HG03354 (cell line): ENCODE measurements around the gene BLACAT1.
"Not testable (repeated sequence)": the region's sequence is repeated elsewhere in the genome, so short reads cannot be mapped to it uniquely, and the experiment has no call there.

Experiments used
- ATAC-seq: cut with Tn5 transposase; IDR thresholded peaks from one replicate; pipeline ENCODE4 v1.9.1; 2021; ENCODE audit warnings: mild to moderate bottlenecking; ENCODE audit not compliant: unreplicated experiment, poor library complexity, severe bottlenecking

Gene BLACAT1

DNA sequence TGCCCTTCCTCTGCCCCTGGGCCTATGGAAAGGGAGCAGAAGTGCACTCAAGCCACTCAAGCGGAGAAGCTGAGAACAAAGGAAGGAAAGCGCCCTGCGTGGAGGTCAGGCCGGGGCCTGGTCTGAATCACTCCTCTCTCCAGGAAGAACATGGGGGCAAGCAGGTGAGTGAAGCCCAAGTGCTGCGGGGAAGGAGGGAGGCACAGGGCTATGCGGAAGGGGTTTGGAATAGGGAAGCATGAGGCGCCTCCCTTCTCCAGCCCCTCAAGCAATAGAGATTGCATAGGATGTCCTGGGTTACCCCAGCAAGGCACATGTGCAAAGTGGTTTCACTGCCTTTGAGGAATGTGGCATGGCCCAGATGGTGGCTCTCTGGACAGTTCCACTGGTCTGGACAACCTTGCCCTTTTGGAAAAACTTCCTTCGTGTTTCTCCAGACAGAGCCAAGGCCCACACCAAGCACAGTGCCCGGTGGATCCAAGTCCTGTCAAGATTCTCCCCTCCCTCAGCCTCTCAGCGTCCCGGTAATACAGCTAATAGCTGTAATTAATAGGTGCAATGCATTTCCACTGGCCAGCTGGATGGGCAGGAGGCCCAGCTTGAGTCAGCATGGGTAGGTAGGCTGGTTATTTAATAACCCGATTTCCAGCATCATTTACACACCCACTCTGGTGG, 13.7 kb downstream of the BLACAT1 start:
- ATAC-seq, result no peak

DNA sequence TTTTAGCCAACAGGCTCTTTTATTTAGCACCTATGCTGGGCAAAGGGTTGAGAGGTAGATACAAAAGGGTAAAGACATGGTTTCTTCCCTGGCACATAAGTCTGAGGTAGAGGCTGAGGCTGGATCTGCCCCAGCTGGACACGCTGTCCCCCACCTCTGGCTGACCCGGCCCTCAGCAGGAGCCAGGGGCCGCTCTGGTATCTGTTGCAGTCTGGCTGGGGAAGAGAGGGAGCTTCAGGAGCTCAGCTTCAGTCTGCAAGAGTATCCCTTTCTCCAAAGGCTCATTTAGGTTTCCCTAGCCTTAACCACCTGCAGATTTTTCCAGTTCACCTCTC, 14.2 kb downstream of the BLACAT1 start:
- ATAC-seq, result no peak

DNA sequence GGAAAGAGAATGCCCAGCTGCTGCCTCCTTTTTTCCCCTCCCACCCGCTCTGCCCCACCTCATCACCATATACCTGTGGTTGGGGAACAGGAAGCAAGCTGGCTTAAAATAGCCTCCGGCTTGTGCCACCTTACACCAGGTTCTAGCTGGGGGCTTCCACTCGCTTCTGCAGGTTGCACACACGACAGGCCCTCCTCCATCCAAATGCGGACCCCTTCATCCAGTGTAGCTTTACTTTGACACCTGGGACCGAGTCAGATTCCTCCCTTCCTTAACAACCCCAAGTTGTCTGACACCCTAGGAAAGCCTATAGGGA, 14.6 kb downstream of the BLACAT1 start:
- no peak for ATAC-seq

DNA sequence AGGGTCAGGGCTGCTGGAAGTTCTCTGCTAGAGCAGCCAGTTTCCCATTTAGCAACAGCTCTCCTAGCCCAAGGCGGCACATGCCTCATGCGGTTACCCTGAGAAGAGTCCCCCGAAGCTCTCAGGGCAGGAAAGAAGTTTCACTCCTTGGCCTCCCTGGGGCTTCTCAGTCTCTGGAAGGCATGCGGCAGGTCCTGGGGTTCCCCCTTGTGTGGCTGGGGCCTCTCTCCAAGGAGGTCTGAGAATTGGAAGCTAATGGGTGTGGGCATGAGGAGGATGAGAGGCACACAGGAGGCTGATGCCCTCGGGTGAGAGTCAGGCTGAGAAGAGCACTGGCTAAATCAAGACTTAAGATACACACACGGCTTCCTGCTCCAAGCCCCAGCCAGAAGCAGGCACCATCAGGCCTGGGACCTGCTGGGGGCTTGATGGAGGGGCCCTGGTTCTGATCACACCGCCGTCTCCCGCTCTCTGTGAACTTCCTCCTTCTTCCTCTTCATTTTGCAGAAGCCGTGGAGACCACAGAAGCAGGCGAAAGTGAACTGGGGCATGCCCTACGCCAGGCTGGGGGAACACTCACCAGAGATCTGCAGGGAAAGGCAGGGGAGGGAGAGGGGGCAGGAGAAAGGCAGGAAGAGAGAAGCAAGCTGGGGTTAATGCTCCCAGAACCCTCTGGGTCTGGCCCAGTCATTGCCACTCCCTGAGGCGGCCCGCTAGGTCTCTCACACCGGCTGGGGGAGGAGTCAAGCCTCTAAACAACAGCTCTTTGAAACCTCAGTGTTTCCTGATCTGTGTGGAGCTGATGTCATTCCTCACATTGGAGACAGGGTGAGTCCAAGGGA, 15.1 kb downstream of the BLACAT1 start:
- no peak for ATAC-seq

DNA sequence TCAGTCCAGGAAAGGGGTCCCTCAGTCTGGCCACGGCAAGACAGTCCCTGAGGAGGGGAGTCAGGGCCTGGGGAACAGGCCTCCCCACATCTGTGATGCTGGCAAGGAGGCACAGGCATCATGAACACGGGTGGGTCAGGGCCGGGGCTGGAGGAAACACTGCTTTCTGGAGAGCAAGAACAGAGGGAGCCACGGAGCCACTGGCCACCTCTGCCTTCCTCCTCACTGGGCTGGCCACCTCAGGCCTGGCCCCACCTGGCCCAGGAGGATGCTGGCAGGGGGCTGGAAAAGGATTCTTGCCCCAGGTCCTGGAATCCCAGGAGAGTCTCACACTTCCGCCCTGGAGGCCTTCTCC, 15.7 kb downstream of the BLACAT1 start:
- no peak for ATAC-seq

DNA sequence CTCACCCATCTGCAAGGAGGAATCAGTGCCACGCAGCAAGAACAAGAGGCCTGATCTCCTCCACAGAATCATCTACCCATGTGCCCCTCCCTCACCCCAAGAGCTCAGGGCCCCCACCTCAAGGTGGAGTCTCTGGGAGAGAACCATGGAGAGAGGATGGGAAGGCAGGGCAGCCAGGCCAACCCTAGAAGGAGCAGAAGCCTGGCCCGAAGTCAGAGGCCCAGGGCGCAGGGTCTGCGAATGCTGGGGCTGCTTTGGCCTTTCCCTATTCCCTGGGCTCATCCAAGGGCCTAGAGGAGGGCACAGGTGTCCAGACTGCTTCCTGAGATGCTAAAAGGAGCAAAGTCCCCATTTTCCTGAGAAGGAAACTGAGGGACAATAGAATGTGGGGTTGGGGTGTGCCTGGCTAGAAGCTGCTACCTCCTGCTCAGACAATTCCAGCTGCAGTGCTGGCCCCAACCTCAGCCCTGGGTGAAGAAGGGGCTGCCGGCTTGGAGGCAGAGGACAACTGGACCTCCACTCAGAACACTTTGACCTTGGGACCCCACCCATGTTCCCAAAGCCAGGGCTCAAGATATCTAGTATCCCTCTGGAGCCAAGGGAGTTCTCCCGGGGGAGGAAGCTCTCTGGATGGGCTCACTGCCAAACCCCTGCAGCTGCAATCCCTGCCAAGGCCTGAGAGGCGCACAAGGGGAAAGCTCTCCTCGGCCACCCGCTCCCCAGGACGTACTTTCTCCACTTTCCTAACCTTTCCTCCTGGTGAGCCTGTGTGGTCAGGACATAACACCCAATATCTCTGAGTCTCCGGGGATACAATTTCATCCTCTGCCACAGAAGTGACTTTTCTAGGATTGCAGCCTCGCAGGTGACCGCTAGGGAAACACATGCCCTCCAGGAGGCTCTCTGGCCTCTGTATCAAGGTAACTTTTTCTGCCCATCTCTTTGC, 17.4 kb downstream of the BLACAT1 start:
- no peak for ATAC-seq

DNA sequence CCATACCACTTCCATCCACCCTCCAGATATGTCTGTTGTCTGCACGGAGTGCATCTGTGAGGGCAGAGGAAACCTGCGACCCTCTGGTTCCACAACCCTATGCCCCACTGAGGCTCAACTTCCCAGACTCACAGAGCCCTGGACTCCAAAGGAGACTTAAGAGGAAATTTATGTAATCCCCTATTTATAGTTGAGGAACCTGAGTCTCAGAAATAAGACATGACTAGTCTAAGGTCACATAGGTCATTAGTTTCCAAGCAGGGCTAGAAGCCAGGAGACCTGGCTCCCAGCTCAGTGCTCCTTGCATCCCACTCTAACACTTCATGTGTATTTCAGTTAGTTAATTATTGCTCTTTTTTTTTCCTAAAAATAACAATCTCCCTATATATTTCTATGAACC, 18.3 kb downstream of the BLACAT1 start:
- ATAC-seq, result no peak

DNA sequence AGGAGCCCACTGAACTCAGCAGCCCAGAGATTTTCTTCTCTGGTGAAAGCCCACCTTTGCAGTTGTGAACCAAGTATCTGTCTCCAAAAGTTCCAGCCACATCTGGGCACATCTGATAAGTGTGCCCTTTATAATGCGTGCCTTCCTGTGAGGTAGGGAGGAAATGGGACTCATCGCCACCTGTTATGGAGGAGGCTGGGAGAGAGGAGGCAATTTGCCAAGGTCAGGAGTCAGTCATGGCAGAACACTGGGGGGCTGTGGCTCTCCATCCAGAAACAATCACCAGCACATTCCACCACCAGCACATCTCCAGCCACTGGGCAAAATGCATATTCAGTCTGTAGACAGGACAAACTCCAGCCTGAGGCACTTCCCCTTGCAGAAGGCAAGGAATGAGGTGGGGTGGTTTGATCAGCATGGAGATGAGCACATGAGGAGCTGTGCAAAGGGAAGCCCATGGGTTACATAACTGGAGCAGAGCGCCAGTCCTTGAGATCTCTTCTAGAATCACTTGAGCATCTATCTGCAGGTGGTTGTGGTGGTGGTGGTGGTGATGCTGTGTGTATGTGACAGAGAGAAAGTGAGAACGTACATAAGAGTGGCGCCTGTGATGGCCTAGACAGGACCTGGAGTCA, 19.0 kb downstream of the BLACAT1 start:
- ATAC-seq, result no peak

DNA sequence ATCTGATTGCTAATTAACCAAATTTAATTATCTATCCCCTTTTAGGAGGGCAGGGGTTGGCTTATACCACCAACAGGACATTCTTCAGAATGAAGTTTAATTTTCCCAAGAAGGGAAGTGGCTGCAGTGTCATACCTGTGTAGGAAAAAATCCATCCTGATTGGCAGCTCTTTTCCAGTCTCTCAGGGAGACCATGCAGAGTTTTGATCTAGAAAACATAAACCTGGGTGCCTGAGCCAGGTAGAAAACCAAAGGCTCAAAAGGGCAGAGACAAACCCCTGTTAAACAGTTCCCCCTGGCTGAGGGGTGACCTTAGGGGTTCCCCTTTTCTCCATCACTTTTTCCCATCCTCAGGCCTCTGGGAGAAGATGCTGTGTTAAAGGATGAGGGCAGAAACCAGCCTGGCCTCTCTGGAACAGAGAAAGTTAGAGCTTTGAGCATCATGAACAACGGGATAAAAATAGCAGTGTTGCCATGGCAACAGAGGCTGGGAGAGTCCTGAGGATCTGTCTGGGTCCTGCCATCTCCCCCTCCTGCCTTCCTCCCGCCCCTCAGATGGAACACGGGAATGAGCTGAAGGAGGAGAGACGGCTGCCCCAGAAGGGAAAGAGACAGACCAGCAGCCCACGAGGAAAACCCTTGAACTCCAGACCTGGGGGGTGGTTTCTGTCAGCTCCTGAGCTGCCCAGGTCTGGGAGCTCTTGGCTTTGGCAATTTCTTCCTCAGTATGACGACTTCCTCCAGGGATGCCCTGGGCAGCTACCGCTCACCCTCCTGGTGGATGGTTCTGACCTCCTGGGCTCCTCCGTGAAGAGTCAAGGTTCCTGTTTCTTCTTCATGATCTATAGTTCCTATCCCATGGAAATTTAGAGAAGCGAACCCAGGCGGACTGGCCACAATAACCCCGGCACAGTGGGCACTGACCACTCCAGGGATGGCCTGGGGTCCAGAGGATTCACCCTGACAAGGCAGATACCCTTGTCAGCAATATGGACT, 20.0 kb downstream of the BLACAT1 start:
- ATAC-seq, result no peak

DNA sequence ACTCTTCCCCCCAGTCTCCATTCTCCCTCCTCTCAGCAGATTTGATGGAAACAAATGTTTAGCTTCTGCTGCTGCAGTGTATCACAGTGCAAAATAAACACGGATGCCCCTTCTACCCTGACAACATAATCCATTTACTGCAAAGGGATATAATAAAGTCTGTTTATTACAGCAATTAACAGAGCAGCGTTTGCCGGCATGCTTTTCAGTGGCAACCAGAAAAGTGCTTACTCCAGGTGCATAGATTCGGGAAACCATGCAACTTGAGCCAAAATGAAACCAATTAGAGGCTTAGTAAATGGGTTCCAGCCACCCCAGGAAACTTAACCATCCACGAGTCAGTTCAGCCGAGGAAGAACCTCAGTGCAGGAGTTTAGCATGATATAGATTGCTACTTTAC, 21.1 kb downstream of the BLACAT1 start:
- ATAC-seq, result no peak

DNA sequence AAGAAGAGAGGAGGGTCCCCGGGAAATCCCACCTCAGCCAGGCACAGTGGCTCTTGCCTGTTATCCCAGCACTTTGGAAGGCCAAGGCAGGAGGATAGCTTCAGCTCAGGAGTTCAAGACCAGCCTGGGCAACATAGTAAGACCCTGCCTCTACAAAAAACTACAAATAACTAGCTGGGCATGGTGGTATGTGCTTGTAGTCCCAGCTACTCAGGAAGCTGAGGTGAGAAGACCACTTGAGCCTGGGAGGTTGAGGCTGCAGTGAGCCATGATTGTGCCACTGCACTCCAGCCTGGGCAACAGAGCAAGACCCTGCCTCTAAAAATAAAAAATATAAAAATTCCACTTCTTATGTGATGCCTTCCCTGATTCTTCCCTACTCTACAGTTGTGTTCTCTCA, 23.2 kb downstream of the BLACAT1 start:
- not testable (repeated sequence) for ATAC-seq

DNA sequence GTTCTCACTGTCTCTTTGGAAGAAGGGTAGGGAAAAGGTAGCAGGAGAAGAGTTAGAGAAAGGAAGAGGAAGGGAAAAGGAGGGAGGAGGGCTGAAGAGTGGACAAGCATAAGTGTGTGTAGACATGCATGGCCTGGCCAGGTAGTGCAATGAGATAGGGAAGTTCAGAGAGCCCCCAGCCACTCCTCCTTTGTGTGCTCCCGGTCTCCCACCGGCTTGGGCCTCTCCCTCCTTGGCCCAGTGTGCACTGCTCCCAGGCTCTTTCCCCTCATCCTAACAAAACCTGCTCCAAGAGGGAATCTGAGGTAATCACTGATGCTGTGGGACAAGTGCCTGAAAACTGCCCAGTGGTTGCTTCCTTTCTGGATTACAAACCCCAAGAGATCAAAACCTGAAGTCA, 23.7 kb downstream of the BLACAT1 start:
- ATAC-seq, result no peak

DNA sequence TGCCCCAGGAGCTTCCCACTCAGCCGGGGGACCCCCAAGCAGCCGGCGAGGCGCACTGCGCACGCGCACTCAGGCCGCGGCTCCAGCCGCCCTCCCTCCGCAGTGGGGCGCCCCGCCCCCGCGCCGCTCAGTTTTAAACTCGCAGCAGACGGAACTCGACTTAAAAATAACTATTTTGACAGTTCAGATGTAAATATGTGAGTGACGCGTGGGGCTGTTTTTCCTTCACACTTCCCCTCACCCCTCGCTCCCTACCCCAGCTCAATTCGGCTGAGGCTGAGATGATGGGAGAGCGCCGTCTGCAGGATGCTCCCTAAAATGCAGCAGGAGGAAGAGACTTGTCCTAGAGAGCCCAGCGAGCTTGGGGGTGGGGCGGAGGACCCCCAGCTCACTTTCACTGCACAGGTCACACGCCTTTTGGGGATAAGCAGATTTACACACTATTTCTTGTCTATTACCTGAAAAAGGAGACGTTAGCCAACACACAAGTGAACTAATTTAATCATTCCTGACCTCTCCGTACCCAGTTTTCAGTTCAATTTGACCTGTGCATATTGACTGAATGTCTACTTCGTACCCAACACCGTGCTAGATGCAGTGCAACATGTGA, 25.0 kb downstream of the BLACAT1 start:
- ATAC-seq, result no peak

DNA sequence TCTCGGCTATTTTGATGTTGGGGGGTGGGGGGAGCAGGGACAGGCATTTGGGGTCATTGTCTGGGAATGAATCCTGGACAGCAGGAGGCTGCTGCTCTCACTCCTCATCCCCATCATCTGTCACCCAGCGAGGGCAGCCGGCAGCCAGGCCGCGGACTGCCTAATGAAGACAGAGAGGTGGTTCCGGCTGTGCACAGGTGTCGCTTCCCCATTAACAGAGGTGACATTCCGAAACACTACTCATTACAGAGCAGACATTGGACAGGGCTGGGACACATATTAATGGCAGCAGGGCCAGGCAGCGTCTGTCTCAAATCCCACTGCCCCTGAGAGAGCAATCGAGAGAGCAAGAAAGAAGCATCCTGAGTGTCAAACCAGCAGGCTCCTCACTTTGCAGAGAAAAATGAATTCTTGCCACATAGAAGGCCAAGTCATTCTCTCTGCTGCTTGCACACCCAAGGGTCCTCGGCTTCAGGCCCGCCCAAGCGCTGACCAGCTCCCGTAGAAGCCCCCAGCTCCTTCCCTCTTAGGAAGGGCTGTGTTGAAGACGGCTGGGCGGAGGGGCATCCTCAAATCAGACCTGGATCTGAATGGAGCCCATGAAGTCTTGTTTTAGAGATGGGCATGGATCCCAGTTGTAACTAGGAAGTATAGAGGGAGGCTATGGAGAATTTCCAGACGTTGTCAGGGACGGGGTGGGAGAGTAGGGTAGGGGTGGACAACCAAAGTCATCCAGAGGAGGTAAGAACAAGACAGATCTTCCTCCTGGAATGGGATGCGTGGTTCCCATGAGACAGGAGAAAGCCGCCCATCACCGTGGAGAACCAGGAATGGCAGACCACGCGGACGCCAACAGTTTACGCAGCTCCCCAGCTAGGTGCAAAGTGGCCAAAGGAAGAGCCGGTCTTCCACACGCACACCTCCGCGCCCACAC, 25.8 kb downstream of the BLACAT1 start:
- no peak for ATAC-seq

DNA sequence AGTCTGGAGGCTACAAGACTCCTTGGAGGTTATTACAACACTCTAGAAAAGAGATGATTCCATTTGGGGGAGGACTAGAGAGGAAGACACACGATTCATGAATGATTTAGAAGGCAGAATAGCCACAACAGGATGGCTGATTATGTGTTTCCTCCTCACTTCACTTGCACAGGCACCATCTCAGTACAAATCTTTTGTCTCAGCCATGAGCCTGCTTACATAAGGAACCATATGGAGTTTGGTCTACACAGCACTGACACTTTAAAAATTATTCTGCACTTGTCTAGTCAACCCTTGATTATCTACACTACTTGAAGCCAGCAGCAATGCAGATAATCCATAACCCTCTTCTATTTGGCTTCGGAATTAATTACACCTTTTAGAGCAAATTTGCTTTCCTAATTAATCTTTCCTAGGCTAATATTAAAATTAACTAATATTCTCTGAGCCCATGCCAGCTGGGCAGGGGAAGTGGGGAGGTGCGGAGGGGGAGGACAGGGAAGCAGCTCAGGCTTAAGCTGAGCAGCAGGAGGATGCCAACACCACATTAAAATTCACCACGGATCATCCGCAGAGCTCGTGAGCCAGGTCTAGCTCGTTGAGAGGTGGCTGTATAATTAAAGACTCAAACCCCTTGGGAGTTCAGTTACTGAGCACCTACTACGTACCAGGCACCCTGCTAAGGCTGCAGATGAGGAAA, 30.8 kb downstream of the BLACAT1 start:
- ATAC-seq, result no peak

DNA sequence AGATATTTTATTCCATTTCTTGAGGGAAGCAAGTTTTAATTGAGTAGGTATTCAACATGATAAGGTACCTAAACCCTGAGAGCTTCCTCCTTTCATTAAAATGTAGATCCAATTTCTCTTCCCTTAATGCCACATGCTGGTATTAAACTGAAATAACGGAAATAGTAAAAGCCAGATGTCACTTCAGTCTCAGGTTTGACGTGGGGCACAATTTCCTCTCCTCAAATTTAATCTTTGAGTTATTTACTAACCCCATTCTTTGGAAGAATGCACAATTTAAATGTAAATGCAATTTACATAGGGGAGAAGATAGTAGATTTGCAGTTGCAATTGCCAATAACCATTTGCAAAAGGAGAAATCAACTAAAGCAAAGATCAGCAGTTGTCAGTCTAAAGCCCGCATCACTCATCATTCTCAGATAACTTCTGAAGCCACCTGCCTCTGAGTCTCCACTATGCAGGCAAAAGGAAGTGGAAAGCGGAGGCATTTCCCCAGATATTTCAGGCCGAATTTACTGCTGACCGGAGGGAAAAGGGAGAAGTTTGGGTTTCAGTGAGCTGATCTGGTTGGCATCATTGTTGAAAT, 31.9 kb downstream of the BLACAT1 start:
- ATAC-seq, result no peak
